GM21619 (cell line): Measurements from ENCODE around the gene KDM5B.

Source experiments
- ATAC-seq: cut with Tn5 transposase; IDR thresholded peaks from one replicate; pipeline ENCODE4 v1.9.1; 2021; ENCODE audit not compliant: unreplicated experiment

Gene KDM5B

GRCh38 chr1:202689082-202689481, 119.1 kb downstream of the KDM5B start:
- ATAC-seq, result no peak

- no peak for ATAC-seq
Observed at GRCh38 chr1:202688401-202688800, 119.8 kb downstream of the KDM5B start.

GRCh38 chr1:202687798-202688197, 120.4 kb downstream of the KDM5B start:
- no peak for ATAC-seq

- ATAC-seq, result no peak
Observed at GRCh38 chr1:202687370-202687769, 120.9 kb downstream of the KDM5B start.

- no peak for ATAC-seq
Observed at GRCh38 chr1:202685641-202686040, 122.6 kb downstream of the KDM5B start.

GRCh38 chr1:202684716-202685115, 123.5 kb downstream of the KDM5B start:
- no peak for ATAC-seq

GRCh38 chr1:202683029-202683428, 125.2 kb downstream of the KDM5B start:
- ATAC-seq, result no peak

GRCh38 chr1:202682477-202682876, 125.7 kb downstream of the KDM5B start:
- ATAC-seq, result no peak

GRCh38 chr1:202681736-202682420, 126.3 kb downstream of the KDM5B start:
- ATAC-seq, result no peak

GRCh38 chr1:202680586-202681352, 127.5 kb downstream of the KDM5B start:
- ATAC-seq, result no peak

GRCh38 chr1:202679406-202680177, 128.6 kb downstream of the KDM5B start:
- ATAC-seq, result no peak

GRCh38 chr1:202677433-202677832, 130.8 kb downstream of the KDM5B start:
- ATAC-seq, result no peak
